A549 (cell line): ENCODE data around the gene CCR3.

Experiments used
- ESRRA ChIP-seq: fragments of 150-350 bp; IDR thresholded peaks from 2 replicates; pipeline ENCODE4 v1.6.1; 2014; ENCODE audit warnings: mild to moderate bottlenecking, low read length, borderline replicate concordance
- POLR2A ChIP-seq: IDR thresholded peaks from 2 replicates; pipeline ENCODE4 v1.6.1; 2012; ENCODE audit warnings: mild to moderate bottlenecking, low read length
- RFX5 ChIP-seq: fragments of 450-650 bp; IDR thresholded peaks from 2 replicates; pipeline ENCODE4 v1.7.1; 2014; ENCODE audit warnings: antibody characterized with exemption, mild to moderate bottlenecking, moderate library complexity
- TF ChIP-seq, protein P1 (sequence below): fragments of >200 bp; sonication (Bioruptor Twin); formaldehyde crosslinking; IDR thresholded peaks from 3 replicates; pipeline ENCODE4 v1.5.1; 2016

DNA sequence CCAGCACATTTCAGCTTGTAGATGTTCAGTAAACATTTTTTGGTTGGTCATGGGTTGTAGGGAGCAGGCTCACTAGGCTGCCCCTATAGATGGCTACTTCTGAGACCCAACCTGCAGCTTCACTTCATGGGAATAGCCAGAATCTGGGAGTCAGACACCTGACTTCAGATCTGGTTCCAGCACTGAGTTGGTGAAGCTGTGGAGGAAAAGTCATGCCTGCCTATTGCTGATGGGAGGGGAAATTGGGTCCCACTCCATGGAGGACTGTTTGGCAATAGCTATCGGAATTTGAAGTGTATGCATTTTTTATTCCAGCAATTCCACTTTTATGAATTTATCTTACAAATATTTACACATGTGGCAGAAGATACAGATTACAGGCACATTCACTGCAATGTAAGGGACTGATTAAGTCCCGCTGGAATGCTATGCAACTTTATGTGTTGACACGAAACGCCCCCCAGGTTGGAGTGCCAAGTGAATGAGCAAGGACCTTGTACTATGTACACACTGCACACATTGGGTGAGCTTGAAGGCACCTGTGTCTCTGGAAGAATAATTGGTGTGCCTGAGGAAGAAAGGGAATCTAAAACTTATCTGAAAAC is 26.3 kb upstream of the CCR3 start:
- TF ChIP-seq ESRRA: no peak
- TF ChIP-seq, protein P1, sequence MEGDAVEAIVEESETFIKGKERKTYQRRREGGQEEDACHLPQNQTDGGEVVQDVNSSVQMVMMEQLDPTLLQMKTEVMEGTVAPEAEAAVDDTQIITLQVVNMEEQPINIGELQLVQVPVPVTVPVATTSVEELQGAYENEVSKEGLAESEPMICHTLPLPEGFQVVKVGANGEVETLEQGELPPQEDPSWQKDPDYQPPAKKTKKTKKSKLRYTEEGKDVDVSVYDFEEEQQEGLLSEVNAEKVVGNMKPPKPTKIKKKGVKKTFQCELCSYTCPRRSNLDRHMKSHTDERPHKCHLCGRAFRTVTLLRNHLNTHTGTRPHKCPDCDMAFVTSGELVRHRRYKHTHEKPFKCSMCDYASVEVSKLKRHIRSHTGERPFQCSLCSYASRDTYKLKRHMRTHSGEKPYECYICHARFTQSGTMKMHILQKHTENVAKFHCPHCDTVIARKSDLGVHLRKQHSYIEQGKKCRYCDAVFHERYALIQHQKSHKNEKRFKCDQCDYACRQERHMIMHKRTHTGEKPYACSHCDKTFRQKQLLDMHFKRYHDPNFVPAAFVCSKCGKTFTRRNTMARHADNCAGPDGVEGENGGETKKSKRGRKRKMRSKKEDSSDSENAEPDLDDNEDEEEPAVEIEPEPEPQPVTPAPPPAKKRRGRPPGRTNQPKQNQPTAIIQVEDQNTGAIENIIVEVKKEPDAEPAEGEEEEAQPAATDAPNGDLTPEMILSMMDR: no peak
- TF ChIP-seq POLR2A: no peak
- TF ChIP-seq RFX5: no peak
